HepG2 (cell line): Measurements from ENCODE around the gene CSNK2A1. TPM values are rescaled to one million over a fixed set of nuclear protein-coding genes. Genes with fewer than 3 reads are reported as not detected.

Experiments used
- ARID3A ChIP-seq: IDR thresholded peaks from 2 replicates; pipeline ENCODE4 v1.6.1; 2012; ENCODE audit warnings: low read depth, low read length, improper control_type of control experiment
- CBX2 ChIP-seq, 2 experiments: fragments of 200-600 bp in 1 of 2; sonication (generic); formaldehyde crosslinking in 1 of 2; IDR thresholded peaks; 2 replicates each; pipeline versions ENCODE4 v1.7.0 to v1.8.1; 2018 to 2022; ENCODE audit warnings: low read depth in 2 of 2, low read length in 1 of 2, mild to moderate bottlenecking in 1 of 2, missing genetic modification reagents in 1 of 2
- DNMT1 ChIP-seq: sonication (generic); formaldehyde crosslinking; IDR thresholded peaks from 2 replicates; pipeline ENCODE4 v1.5.1; 2020; ENCODE audit warnings: mild to moderate bottlenecking, missing genetic modification reagents
- EP300 ChIP-seq, 3 experiments: sonication (generic) in 1 of 3; formaldehyde crosslinking in 1 of 3; IDR thresholded peaks; 2 replicates each; pipeline versions ENCODE4 v1.5.1 to v1.6.1; 2011 to 2020; ENCODE audit warnings: low read depth in 2 of 3, low read length in 2 of 3, borderline replicate concordance in 1 of 3, improper control_type of control experiment in 1 of 3, mild to moderate bottlenecking in 1 of 3, missing genetic modification reagents in 1 of 3, moderate library complexity in 1 of 3
- FOXK2 ChIP-seq: fragments of 450-650 bp; IDR thresholded peaks from 2 replicates; pipeline ENCODE4 v1.6.1; 2016
- HCFC1 ChIP-seq: fragments of 150-350 bp; IDR thresholded peaks from 2 replicates; pipeline ENCODE4 v1.6.1; 2014; ENCODE audit warnings: low read depth, low read length
- HOXA3 ChIP-seq: sonication (generic); formaldehyde crosslinking; IDR thresholded peaks from 2 replicates; pipeline ENCODE4 v1.5.0; 2020; ENCODE audit warnings: missing genetic modification reagents
- KDM4B ChIP-seq: sonication (generic); formaldehyde crosslinking; IDR thresholded peaks from 2 replicates; pipeline ENCODE4 v1.4.0; 2020; ENCODE audit warnings: missing genetic modification reagents
- MBD4 ChIP-seq: IDR thresholded peaks from 2 replicates; pipeline ENCODE4 v1.6.1; 2012; ENCODE audit warnings: low read length, inconsistent platforms, borderline replicate concordance
- MXD4 ChIP-seq: IDR thresholded peaks from 2 replicates; pipeline ENCODE4 v1.6.1; 2016; ENCODE audit warnings: mild to moderate bottlenecking, missing biosample characterization, missing genetic modification reagents
- NCOA1 ChIP-seq: sonication (generic); formaldehyde crosslinking; IDR thresholded peaks from 2 replicates; pipeline ENCODE4 v1.9.0; 2021; ENCODE audit warnings: missing genetic modification reagents
- NFE2 ChIP-seq: sonication (generic); formaldehyde crosslinking; IDR thresholded peaks from 2 replicates; pipeline ENCODE4 v1.4.0; 2020; ENCODE audit warnings: missing genetic modification reagents
- NFIC ChIP-seq: IDR thresholded peaks from 2 replicates; pipeline ENCODE4 v1.6.1; 2012; ENCODE audit warnings: mild to moderate bottlenecking, low read length, inconsistent platforms
- SIX4 ChIP-seq: sonication (generic); formaldehyde crosslinking; IDR thresholded peaks from 2 replicates; pipeline ENCODE4 v1.4.0; 2020; ENCODE audit warnings: missing genetic modification reagents
- SNAI1 ChIP-seq: sonication (generic); formaldehyde crosslinking; IDR thresholded peaks from 2 replicates; pipeline ENCODE4 v1.5.0; 2020; ENCODE audit warnings: mild to moderate bottlenecking, missing genetic modification reagents, borderline replicate concordance
- SP4 ChIP-seq: sonication (generic); formaldehyde crosslinking; IDR thresholded peaks from 2 replicates; pipeline ENCODE4 v1.8.1; 2023; ENCODE audit warnings: mild to moderate bottlenecking, missing genetic modification reagents
- TBX3 ChIP-seq: fragments of 450-650 bp; IDR thresholded peaks from 2 replicates; pipeline ENCODE4 v1.6.1; 2017; ENCODE audit warnings: antibody characterized with exemption, mild to moderate bottlenecking, inconsistent platforms, borderline replicate concordance
- TOPORS ChIP-seq: sonication (generic); formaldehyde crosslinking; IDR thresholded peaks from 2 replicates; pipeline ENCODE4 v1.8.0; 2023; ENCODE audit warnings: mild to moderate bottlenecking, missing genetic modification reagents
- ZBTB8A ChIP-seq: sonication (generic); formaldehyde crosslinking; IDR thresholded peaks from 2 replicates; pipeline ENCODE4 v1.4.0; 2020; ENCODE audit warnings: mild to moderate bottlenecking, low read depth, missing genetic modification reagents, borderline replicate concordance
- ZNF143 ChIP-seq: sonication (generic); formaldehyde crosslinking; IDR thresholded peaks from 2 replicates; pipeline ENCODE4 v1.4.0; 2020; ENCODE audit warnings: missing genetic modification reagents
- ZNF274 ChIP-seq: sonication (generic); formaldehyde crosslinking; IDR thresholded peaks from 2 replicates; pipeline ENCODE4 v1.5.1; 2020; ENCODE audit warnings: mild to moderate bottlenecking, missing genetic modification reagents
- ZNF280D ChIP-seq: sonication (generic); formaldehyde crosslinking; IDR thresholded peaks from 2 replicates; pipeline ENCODE4 v1.5.1; 2020; ENCODE audit warnings: mild to moderate bottlenecking, missing genetic modification reagents
- ZNF776 ChIP-seq: sonication (generic); formaldehyde crosslinking; IDR thresholded peaks from 2 replicates; pipeline ENCODE4 v1.4.0; 2020; ENCODE audit warnings: mild to moderate bottlenecking, missing genetic modification reagents
- polyA plus RNA-seq, 8 experiments: library from polyadenylated mRNA; depleted of rRNA in 3 of 8; stranded (reverse) in 7 of 8; unstranded in 1 of 8; fragments of >200 nt; fragmentation: Illumina TruSeq in 4 of 8; extraction: Trizol in 4 of 8; gene quantifications; 2 replicates each; pipeline versions ENCODE4 v1.2.1 to v1.2.3, GENCODE V29; 2011 to 2016; ENCODE audit warnings: low read depth in 4 of 8, missing spikeins in 1 of 8, mixed read lengths in 1 of 8; ENCODE audit not compliant: insufficient read depth in 1 of 8
- total RNA-seq, 5 experiments: library from RNA; depleted of rRNA; stranded (reverse); fragments of >200 nt; fragmentation: Illumina TruSeq; extraction: Trizol; gene quantifications; 2 replicates each; pipeline ENCODE4 v1.2.3, GENCODE V29; 2016; ENCODE audit warnings: low read depth in 1 of 5
- TF ChIP-seq, protein P1 (sequence below): sonication (generic); formaldehyde crosslinking; IDR thresholded peaks from 2 replicates; pipeline ENCODE4 v1.4.0; 2020; ENCODE audit warnings: mild to moderate bottlenecking, missing genetic modification reagents, borderline replicate concordance

Gene CSNK2A1
- total and polyA plus RNA-seq, 2 of the 13 experiments (the other 11 are each of a cell fraction or from before 2014, with no cell fraction given), result 153 to 231 TPM

DNA sequence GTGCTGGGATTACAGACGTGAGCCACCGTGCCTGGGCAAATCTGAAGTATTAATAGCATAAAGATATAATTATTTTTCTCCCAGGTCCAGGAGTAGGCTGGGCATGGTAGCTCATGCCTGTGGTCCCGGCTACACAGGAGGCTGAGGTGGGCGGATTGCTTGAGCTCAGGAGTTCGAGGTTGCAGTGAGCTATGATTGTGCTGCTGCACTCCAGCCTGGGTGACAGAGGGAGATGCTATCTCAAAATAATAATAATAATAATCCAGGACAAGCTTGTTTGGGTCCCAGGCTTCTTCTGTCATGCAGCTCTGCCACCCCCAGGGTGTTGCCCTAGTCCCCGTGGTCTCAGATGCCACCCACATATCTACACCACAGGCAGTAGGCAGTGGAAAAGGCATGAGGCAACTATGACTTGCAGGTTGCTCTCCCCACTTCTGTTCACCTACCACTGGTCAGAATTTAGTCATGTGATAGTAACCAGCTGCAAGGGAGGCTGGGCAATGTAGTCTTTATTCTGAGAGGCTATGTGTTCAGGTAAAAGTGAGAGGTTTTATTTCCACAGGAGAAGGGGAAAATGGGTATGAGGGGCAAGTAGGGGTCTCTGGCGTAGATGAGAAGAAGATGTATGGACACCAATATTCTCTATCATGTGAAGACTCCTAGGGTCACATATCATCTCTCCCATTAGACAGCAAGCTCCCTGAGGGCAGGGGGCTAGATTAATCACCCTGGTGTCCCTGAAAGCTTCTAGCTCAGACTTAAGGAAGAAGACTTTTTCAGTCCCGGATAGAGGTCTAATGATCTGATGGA lies 40.8 kb upstream of the CSNK2A1 start (continued):
- TF ChIP-seq NFE2 (CRISPR knock-in tag) (0 out of 2 replicates have a peak, but pooled peaks have one; percentile 40), HOXA3 (CRISPR knock-in tag) (no peak), ZNF280D (no peak), HCFC1 (peak; percentile 66; the same call in 1 of the 2 replicates), NFIC (no peak), EP300 (IDR thresholded peaks at IDR 0.05; ENCODE audit: low read depth in 2 of 2, low read length in 2 of 2) (no peak), EP300 (CRISPR knock-in tag; IDR thresholded peaks at IDR 0.05; ENCODE audit: borderline replicate concordance) (no peak), MBD4 (no peak), DNMT1 (CRISPR knock-in tag) (no peak), ZBTB8A (CRISPR knock-in tag) (no peak), ARID3A (no peak), SP4 (CRISPR knock-in tag) (no peak), TBX3 (no peak), KDM4B (CRISPR knock-in tag) (no peak), CBX2 (IDR thresholded peaks at IDR 0.05; ENCODE audit: low read depth, low read length) (no peak), CBX2 (CRISPR knock-in tag; IDR thresholded peaks at IDR 0.05; ENCODE audit: low read depth) (no peak), TOPORS (CRISPR knock-in tag) (no peak), ZNF274 (no peak), FOXK2 (no peak), SNAI1 (CRISPR knock-in tag) (no peak), ZNF776 (CRISPR knock-in tag) (no peak), MXD4 (CRISPR knock-in tag) (no peak), SIX4 (CRISPR knock-in tag) (no peak), ZNF143 (CRISPR knock-in tag) (peak; percentile 85), NCOA1 (no peak)
- TF ChIP-seq, protein P1, sequence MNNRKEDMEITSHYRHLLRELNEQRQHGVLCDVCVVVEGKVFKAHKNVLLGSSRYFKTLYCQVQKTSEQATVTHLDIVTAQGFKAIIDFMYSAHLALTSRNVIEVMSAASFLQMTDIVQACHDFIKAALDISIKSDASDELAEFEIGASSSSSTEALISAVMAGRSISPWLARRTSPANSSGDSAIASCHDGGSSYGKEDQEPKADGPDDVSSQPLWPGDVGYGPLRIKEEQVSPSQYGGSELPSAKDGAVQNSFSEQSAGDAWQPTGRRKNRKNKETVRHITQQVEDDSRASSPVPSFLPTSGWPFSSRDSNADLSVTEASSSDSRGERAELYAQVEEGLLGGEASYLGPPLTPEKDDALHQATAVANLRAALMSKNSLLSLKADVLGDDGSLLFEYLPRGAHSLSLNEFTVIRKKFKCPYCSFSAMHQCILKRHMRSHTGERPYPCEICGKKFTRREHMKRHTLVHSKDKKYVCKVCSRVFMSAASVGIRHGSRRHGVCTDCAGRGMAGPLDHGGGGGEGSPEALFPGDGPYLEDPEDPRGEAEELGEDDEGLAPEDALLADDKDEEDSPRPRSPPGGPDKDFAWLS (CRISPR knock-in tag), result no peak
